HEK293 (cell line): ENCODE data around the gene NOTCH3.
A peak's percentile ranks its signal among the peaks of the same experiment; 100 is the strongest.

Source experiments
- CTCF ChIA-PET: fragments of 350-600 bp; formaldehyde crosslinking; extraction: SDS; loops from one replicate; lab custom pipeline; 2021; ENCODE audit warnings: antibody characterized with exemption; lab: Yijun Ruan, JAX
- POLR2A ChIA-PET: fragments of 300-600 bp; formaldehyde crosslinking; extraction: SDS; loops from one replicate; lab custom pipeline; 2020; ENCODE audit warnings: antibody characterized with exemption, inconsistent platforms; lab: Yijun Ruan, JAX
- H3K27ac ChIP-seq: fragments of 200-500 bp; sonication (Bioruptor generic); 2 replicates; pipeline ENCODE4 v1.5.1; 2014; ENCODE audit warnings: low read depth, low read length, control low read depth, inconsistent platforms; ENCODE audit errors: extremely low read depth
- H3K36me3 ChIP-seq, 2 experiments: fragments of 200-500 bp in 1 of 2; sonication (Bioruptor generic) in 1 of 2; 1 replicate in 1 of 2; 2 replicates in 1 of 2; pipeline ENCODE4 v1.5.1; 2014 to 2017; ENCODE audit warnings: inconsistent platforms in 2 of 2, low read length in 2 of 2; ENCODE audit not compliant: control insufficient read depth in 2 of 2, insufficient read depth in 1 of 2
- H3K4me1 ChIP-seq: fragments of 200-500 bp; sonication (Bioruptor generic); 2 replicates; pipeline ENCODE4 v1.5.1; 2014; ENCODE audit warnings: mild to moderate bottlenecking, low read length, inconsistent platforms; ENCODE audit not compliant: control insufficient read depth, insufficient read depth
- H3K4me3 ChIP-seq: 2 replicates; pipeline ENCODE4 v1.5.1; 2011; ENCODE audit warnings: low read depth, mild to moderate bottlenecking, control low read depth, low read length, moderate library complexity
- H3K9me3 ChIP-seq: fragments of 200-500 bp; sonication (Bioruptor generic); 2 replicates; pipeline ENCODE4 v1.5.1; 2014; ENCODE audit warnings: low read depth, low read length, inconsistent platforms; ENCODE audit not compliant: control insufficient read depth, insufficient read depth
- RBAK ChIP-seq: fragments of 450-650 bp; formaldehyde crosslinking; IDR thresholded peaks from 2 replicates; pipeline ENCODE4 v1.5.1; 2016; ENCODE audit warnings: missing biosample characterization, missing genetic modification characterization
- SP2 ChIP-seq: fragments of 450-650 bp; formaldehyde crosslinking; IDR thresholded peaks from 2 replicates; pipeline ENCODE4 v1.5.1; 2016; ENCODE audit warnings: missing biosample characterization, missing genetic modification characterization
- ZFHX2 ChIP-seq: fragments of 450-650 bp; formaldehyde crosslinking; conservative IDR thresholded peaks from 2 replicates; pipeline ENCODE4 v1.5.1; 2016; ENCODE audit warnings: missing biosample characterization, missing genetic modification characterization
- ZNF133 ChIP-seq: fragments of 450-650 bp; formaldehyde crosslinking; IDR thresholded peaks from 2 replicates; pipeline ENCODE4 v1.5.1; 2016; ENCODE audit warnings: missing biosample characterization, missing genetic modification characterization
- ZNF155 ChIP-seq: fragments of 450-650 bp; formaldehyde crosslinking; IDR thresholded peaks from 2 replicates; pipeline ENCODE4 v1.5.1; 2016; ENCODE audit warnings: missing biosample characterization, missing genetic modification characterization
- ZNF37A ChIP-seq: fragments of 450-650 bp; IDR thresholded peaks from 2 replicates; pipeline ENCODE4 v1.5.1; 2018; ENCODE audit warnings: missing biosample characterization, missing genetic modification characterization
- ZNF561 ChIP-seq: fragments of 450-650 bp; IDR thresholded peaks from 2 replicates; pipeline ENCODE4 v1.5.1; 2018; ENCODE audit warnings: missing biosample characterization, missing genetic modification characterization, borderline replicate concordance
- ZNF654 ChIP-seq: fragments of 450-650 bp; formaldehyde crosslinking; IDR thresholded peaks from 2 replicates; pipeline ENCODE4 v1.5.1; 2016; ENCODE audit warnings: low read depth, missing biosample characterization, missing genetic modification characterization
- ZNF701 ChIP-seq: fragments of 450-650 bp; formaldehyde crosslinking; IDR thresholded peaks from 2 replicates; pipeline ENCODE4 v1.5.1; 2016; ENCODE audit warnings: missing biosample characterization, missing genetic modification characterization
- ZNF791 ChIP-seq: fragments of 450-650 bp; formaldehyde crosslinking; IDR thresholded peaks from 2 replicates; pipeline ENCODE4 v1.5.1; 2016; ENCODE audit warnings: missing biosample characterization, missing genetic modification characterization
- ZNF792 ChIP-seq: fragments of 450-650 bp; formaldehyde crosslinking; IDR thresholded peaks from 2 replicates; pipeline ENCODE4 v1.5.1; 2016; ENCODE audit warnings: missing biosample characterization, missing genetic modification characterization
- ZXDB ChIP-seq: fragments of 450-650 bp; formaldehyde crosslinking; IDR thresholded peaks from 2 replicates; pipeline ENCODE4 v1.5.1; 2016; ENCODE audit warnings: missing biosample characterization, missing genetic modification characterization
- TF ChIP-seq, protein P1 (sequence below): fragments of 450-650 bp; formaldehyde crosslinking; IDR thresholded peaks from 2 replicates; pipeline ENCODE4 v1.5.1; 2016; ENCODE audit warnings: missing biosample characterization, missing genetic modification characterization
- TF ChIP-seq, protein P2 (sequence below): fragments of 450-650 bp; formaldehyde crosslinking; IDR thresholded peaks from 2 replicates; pipeline ENCODE4 v1.5.1; 2016; ENCODE audit warnings: missing biosample characterization, missing genetic modification characterization
- TF ChIP-seq, protein P3 (sequence below): fragments of 450-650 bp; formaldehyde crosslinking; IDR thresholded peaks from 2 replicates; pipeline ENCODE4 v1.5.1; 2016; ENCODE audit warnings: missing biosample characterization, missing genetic modification characterization
- TF ChIP-seq, protein P4 (sequence below): fragments of 450-650 bp; formaldehyde crosslinking; optimal IDR thresholded peaks from 2 replicates; pipeline ENCODE3; 2016; ENCODE audit warnings: missing biosample characterization, mild to moderate bottlenecking, missing genetic modification characterization
- TF ChIP-seq, protein P5 (sequence below): fragments of 450-650 bp; formaldehyde crosslinking; IDR thresholded peaks from 2 replicates; pipeline ENCODE4 v1.5.1; 2016; ENCODE audit warnings: missing biosample characterization, missing genetic modification characterization

NOTCH3 gene

DNA sequence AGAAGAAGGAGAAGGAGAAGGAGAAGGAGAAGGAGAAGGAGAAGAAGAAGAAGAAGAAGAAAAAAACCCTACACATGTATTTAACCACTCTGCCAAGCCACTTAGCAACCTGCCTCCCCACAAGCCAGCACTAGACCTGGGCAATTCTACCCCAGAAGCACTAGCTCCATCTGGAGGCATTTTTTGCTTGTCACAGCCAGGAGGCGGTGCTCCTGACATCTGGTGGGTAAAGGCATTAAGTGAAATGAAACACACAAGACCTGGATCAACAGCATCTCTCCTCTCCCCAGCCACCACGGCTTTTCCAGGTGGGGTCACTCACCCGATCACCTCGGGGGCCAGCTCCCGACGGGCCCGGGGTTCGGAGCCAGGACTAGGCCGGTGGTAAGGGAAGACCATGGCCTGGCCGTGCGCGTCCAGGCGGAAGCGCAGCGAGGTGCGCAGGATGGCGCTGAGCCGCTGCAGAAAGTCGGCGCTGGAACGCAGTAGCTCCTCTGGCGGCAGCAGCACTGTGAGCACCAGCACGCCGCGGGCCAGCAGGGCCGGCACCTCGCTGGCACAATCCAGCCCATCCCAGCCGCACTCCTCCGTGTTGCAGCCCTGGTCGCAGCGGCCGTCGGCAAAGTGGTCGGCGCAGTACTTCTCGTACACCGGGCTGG is 26.9 kb downstream of the NOTCH3 start:
- Histone ChIP-seq H3K4me1 (no peaks in the 10 kb centered on the region), H3K9me3 (no peaks in the 10 kb centered on the region), H3K27ac (no peak overlapping the region), H3K36me3 (peaks cover 9 to 60% of the 10 kb centered on the region in 2 experiments; a peak in 2 of 3 replicates), H3K4me3 (no peak overlapping the region)
- TF ChIP-seq ZNF792 (tag by site-specific recombination) (no peak), ZNF561 (tag by site-specific recombination) (no peak), ZXDB (tag by site-specific recombination) (no peak)
- TF ChIP-seq, protein P1, sequence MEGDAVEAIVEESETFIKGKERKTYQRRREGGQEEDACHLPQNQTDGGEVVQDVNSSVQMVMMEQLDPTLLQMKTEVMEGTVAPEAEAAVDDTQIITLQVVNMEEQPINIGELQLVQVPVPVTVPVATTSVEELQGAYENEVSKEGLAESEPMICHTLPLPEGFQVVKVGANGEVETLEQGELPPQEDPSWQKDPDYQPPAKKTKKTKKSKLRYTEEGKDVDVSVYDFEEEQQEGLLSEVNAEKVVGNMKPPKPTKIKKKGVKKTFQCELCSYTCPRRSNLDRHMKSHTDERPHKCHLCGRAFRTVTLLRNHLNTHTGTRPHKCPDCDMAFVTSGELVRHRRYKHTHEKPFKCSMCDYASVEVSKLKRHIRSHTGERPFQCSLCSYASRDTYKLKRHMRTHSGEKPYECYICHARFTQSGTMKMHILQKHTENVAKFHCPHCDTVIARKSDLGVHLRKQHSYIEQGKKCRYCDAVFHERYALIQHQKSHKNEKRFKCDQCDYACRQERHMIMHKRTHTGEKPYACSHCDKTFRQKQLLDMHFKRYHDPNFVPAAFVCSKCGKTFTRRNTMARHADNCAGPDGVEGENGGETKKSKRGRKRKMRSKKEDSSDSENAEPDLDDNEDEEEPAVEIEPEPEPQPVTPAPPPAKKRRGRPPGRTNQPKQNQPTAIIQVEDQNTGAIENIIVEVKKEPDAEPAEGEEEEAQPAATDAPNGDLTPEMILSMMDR (tag by site-specific recombination), result peak; percentile 48
- ChIA-PET CTCF (interaction anchor here (0.7 to 1.2 kb wide), 5 partner anchors 13 to 205 kb away, joined by 3 to 8 read pairs (median 3); no protein-coding TSS in a partner anchor), POLR2A (interaction anchor here (1.8 kb wide), 1 partner anchor 245 kb away, joined by 7 read pairs; the partner anchor contains the start of gene AKAP8L)

DNA sequence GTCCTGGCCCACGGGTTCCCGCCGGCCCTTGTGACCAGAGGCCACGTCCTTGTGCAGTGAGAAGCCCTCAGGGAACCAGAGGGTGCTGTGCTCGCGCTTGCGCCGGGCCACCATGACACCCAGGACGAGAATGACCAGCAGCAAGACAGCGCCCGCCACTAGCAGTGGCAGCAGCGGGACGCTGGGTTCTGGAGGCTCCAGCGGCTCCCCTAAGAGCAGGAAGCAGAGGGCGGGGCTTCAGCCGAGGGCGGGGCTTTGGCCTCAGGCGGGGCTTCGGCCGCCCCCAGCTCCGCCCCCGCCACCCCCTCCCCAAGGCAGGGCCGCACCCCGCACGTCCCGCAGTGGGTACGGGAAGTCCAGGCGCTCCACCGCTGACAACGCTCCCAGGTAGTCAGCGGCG is 30.4 kb downstream of the NOTCH3 start:
- Histone ChIP-seq H3K27ac (no peak overlapping the region), H3K9me3 (no peaks in the 10 kb centered on the region), H3K36me3 (peaks cover 0 to 76% of the 10 kb centered on the region in 2 experiments; a peak in 2 of 3 replicates), H3K4me1 (no peaks in the 10 kb centered on the region), H3K4me3 (no peak overlapping the region)
- CTCF ChIA-PET, result interaction anchor here (0.6 kb wide), 1 partner anchor 24 kb away, joined by 5 read pairs; no protein-coding TSS in a partner anchor
- POLR2A ChIA-PET, result no interaction called here
- TF ChIP-seq, protein P2, sequence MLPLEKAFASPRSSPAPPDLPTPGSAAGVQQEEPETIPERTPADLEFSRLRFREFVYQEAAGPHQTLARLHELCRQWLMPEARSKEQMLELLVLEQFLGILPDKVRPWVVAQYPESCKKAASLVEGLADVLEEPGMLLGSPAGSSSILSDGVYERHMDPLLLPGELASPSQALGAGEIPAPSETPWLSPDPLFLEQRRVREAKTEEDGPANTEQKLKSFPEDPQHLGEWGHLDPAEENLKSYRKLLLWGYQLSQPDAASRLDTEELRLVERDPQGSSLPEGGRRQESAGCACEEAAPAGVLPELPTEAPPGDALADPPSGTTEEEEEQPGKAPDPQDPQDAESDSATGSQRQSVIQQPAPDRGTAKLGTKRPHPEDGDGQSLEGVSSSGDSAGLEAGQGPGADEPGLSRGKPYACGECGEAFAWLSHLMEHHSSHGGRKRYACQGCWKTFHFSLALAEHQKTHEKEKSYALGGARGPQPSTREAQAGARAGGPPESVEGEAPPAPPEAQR (tag by site-specific recombination), result no peak
- TF ChIP-seq, protein P3, sequence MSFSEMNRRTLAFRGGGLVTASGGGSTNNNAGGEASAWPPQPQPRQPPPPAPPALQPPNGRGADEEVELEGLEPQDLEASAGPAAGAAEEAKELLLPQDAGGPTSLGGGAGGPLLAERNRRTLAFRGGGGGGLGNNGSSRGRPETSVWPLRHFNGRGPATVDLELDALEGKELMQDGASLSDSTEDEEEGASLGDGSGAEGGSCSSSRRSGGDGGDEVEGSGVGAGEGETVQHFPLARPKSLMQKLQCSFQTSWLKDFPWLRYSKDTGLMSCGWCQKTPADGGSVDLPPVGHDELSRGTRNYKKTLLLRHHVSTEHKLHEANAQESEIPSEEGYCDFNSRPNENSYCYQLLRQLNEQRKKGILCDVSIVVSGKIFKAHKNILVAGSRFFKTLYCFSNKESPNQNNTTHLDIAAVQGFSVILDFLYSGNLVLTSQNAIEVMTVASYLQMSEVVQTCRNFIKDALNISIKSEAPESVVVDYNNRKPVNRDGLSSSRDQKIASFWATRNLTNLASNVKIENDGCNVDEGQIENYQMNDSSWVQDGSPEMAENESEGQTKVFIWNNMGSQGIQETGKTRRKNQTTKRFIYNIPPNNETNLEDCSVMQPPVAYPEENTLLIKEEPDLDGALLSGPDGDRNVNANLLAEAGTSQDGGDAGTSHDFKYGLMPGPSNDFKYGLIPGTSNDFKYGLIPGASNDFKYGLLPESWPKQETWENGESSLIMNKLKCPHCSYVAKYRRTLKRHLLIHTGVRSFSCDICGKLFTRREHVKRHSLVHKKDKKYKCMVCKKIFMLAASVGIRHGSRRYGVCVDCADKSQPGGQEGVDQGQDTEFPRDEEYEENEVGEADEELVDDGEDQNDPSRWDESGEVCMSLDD, result no peak
- TF ChIP-seq SP2 (tag by site-specific recombination), result no peak
- TF ChIP-seq ZNF654 (tag by site-specific recombination), result no peak
- no peak for TF ChIP-seq RBAK (tag by site-specific recombination)
- no peak for TF ChIP-seq ZNF37A (tag by site-specific recombination)
- no peak for TF ChIP-seq ZNF791 (tag by site-specific recombination)
- TF ChIP-seq ZNF155 (tag by site-specific recombination), result no peak
- TF ChIP-seq, protein P4, sequence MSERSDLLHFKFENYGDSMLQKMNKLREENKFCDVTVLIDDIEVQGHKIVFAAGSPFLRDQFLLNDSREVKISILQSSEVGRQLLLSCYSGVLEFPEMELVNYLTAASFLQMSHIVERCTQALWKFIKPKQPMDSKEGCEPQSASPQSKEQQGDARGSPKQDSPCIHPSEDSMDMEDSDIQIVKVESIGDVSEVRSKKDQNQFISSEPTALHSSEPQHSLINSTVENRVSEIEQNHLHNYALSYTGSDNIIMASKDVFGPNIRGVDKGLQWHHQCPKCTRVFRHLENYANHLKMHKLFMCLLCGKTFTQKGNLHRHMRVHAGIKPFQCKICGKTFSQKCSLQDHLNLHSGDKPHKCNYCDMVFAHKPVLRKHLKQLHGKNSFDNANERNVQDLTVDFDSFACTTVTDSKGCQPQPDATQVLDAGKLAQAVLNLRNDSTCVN (tag by site-specific recombination), result no peak
- TF ChIP-seq ZNF133 (tag by site-specific recombination), result no peak
- TF ChIP-seq, protein P5, sequence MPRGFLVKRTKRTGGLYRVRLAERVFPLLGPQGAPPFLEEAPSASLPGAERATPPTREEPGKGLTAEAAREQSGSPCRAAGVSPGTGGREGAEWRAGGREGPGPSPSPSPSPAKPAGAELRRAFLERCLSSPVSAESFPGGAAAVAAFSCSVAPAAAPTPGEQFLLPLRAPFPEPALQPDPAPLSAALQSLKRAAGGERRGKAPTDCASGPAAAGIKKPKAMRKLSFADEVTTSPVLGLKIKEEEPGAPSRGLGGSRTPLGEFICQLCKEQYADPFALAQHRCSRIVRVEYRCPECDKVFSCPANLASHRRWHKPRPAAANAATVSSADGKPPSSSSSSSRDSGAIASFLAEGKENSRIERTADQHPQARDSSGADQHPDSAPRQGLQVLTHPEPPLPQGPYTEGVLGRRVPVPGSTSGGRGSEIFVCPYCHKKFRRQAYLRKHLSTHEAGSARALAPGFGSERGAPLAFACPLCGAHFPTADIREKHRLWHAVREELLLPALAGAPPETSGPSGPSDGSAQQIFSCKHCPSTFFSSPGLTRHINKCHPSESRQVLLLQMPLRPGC, result no peak
- no peak for TF ChIP-seq ZNF701
- TF ChIP-seq ZFHX2 (tag by site-specific recombination), result no peak
